Stimulated activated CD4-positive, alpha-beta T cell treated with anti-CD3 and anti-CD28 coated beads, Interleukin-1b, Interleukin-23, amount 100 ng/mL, for 24 hours (primary cell): Measurements from ENCODE around the gene YIPF4.
"Not testable (repeated sequence)": the region's sequence is repeated elsewhere in the genome, so short reads cannot be mapped to it uniquely, and the experiment has no call there.

Experiments used
- DNase-seq, 4 experiments: peaks; one replicate each; pipeline ENCODE4 v3.0.0-alpha.2; 2020; ENCODE audit warnings: low read depth in 4 of 4, low spot score in 1 of 4

Gene YIPF4

GRCh38 chr2:32277674-32278477 is at the start of gene YIPF4:
Gene YIPF4, plus strand, starts transcription at chr2:32277904. Its CDS starts 252 bp downstream, at chr2:32278156.
- DNase-seq: peak; percentile 64 to 77 (median 76)

DNA sequence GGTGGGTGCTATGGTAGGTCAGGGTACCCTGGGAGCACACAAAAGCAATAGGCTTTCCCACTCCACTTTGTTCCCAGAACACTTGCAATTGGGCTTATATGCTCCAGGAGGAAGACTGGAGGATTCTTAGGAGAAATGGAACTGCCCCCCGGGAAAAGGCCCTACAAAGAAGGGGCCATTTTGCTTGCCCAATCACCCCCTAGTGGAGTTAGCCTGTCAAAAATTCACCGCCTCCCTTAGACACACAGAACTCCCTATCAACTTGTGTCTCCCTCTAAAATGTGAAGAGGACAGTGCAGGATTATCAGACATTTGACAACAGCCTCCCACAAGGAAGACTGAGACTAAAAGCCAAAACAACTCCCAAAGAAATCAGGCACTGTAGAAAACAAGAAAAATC is 49.5 kb upstream of the YIPF4 start:
- DNase-seq: no peak

- DNase-seq: no peak
These were observed 48.1 kb upstream of the YIPF4 start for GRCh38 chr2:32229635-32230034.

- DNase-seq: no peak
These were observed 45.7 kb upstream of the YIPF4 start for GRCh38 chr2:32231959-32232358.

DNA sequence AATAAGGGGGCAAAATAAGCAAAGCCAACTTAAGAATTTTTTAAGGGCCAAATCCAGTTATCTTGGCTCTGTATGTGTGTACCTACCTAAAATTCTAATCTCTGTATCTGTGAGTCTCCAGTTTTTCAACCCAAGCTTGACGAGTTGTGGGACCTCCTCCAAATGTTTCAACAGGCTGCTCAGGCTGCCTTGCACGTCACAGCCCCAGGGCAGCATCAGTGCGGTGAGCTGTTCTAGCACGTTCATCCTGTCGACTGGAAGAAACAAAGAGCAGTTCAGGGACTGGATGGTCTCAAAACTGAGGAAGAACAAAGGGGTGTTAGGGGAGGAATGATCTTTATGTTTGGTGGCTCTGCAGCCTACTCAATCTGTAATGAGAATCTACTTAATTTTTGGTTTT is 42.4 kb upstream of the YIPF4 start:
- DNase-seq: no peak

GRCh38 chr2:32237488-32237887 is 40.2 kb upstream of the YIPF4 start:
- no peak for DNase-seq

DNA sequence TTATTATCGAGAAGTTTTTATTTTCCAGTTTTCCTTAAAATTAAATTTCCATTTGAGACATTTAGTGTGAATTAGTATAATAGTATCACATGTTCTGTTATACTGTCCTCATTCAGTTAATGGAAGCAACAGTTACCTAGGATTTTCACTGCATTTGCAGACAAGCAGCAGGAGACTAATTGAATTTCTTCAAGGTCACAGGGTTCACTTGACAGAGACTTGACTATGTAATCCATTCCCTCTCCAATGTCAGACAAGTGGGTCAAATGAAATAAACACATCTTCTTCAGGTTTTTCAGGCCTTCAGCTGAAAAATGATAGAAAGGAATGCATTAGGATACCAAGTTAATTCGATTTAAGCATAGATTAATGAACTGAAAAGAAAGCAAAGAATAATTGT is 39.7 kb upstream of the YIPF4 start:
- no peak for DNase-seq

DNA sequence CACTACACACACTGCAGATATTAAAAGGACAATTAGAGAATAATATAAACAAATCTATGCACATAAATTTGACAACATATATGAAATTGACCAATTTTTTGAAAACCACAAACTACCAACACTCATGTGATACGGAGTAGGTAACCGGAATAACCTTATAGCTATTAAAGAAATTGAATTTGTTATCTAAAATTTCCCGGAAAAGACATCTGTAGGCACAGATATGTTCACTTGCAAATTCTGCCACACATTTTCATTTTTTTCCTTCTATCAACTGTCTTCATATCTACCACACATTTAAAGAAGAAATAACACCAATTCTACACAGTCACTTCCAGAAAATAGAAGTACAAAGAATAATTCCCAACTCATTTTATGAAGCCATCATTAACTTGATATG is 35.4 kb upstream of the YIPF4 start:
- DNase-seq: no peak

DNA sequence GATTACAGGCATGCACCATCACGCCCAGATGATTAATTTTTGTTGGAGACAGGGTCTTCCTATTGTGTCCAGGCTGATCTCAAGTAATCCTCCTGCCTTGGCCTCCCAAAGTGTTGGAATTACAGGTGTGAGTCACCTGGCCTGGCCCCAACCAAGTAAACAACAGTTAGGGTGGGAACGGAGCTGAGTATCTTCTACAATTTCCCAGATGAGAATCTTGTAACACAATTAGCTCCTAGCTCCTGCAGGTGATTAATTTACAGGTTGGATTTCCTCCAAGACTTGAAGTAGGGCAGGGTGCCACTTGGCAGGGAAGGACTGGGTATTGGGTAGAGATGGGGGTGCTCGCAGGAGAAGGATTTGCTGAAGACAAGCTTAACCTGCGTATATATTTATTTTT is 30.8 kb upstream of the YIPF4 start:
- no peak for DNase-seq

DNA sequence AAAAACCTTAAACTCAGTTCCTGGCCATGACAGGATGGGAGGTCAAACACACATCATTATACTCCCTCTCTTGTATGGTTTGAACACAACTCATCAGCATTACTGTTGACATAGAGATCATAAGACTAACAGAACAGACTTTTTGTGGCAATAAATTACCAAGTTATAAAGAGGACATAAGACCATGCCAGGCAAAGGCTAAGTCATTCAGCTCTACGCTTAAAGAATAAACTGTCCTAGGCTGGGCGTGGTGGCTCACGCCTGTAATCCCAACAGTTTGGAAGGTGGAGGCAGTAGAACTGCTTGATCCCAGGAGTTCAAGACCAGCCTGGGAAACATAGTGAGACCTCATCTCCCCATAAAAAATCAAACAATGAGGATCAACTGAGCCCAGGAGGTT is 29.4 kb upstream of the YIPF4 start:
- DNase-seq: no peak

DNA sequence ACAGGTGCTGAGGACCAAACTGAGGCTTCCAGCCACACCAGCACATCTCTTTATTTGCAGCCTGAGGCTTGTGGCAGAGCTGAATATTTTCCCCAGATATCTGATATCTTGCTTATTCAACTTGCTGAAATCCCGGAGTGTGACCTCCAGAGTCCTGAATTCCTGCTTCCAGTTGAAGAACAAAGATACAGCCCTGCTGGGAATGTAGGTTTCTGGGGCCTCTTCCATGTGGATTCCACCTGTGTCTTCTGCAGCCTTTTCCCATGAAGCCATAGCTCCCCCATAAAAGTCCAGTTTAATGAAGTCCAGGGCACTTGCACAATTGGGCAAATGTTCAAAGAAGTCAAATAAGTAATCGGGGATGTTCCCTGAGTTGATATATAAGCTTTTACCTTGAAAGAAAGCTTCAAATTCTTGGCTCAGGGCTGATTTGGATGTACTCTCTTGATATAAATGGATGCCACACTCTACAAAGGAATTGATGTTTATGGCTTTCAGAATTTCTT is 27.9 kb upstream of the YIPF4 start:
- DNase-seq: no peak

- no peak for DNase-seq
These were observed 27.4 kb upstream of the YIPF4 start for GRCh38 chr2:32250290-32250689.

DNA sequence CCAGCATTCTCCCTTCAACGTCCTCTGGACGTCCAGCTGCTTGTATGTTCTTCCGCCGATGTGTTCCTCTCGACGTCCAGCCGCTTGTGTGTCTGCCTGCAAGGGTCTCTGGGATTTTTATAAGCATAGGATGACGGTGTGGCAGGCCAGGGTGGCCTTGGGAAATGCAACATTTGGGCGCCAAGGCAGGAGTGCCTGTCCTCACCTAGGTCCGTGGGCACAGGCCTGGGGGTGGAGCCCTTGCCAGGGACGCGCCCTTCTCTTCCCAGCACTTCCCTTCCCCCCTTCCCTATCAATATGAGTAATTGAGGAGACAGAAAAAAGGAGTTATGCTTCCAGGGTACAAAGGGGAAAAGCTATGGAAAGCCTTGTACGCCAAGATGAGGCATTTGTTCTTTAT is 19.5 kb upstream of the YIPF4 start:
- no peak for DNase-seq

DNA sequence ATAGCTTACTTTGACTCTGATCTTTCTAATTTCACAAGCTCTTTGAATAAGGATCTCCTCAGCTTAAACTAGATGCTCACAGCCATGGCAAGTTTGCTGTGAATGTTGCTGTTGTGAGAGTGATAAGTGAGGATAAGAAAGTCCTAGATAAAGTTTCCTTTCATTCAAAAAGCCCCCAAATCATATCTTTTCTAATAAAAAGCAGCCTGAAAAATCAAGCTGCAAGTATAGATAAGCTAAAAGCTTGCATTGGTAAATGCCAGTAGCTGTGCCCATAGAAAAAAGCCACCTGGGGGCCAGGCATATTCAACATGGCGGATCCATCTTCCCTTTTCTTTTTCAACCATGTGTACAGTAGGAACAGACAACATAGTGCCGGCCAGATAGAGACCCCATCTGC is 17.3 kb upstream of the YIPF4 start:
- DNase-seq: no peak

DNA sequence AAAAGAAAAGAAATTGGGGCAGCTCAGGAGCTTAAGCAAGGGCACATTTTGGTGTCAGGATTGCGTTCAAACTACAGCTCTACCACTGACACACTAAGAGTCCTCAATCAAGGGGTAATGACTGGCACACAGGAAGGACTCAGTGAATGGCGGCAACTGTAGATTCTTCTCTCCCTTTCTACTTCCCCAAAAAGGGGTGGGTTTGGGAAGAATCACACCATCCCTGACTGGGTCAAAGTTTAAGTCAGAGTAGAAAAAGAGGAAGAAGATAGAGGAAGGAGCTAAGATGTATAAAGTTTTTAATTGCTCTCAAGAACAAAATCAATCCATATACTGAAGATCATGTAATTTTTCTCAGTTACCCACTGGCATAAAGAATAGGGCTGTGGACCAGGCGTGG is 15.6 kb upstream of the YIPF4 start:
- DNase-seq: no peak

DNA sequence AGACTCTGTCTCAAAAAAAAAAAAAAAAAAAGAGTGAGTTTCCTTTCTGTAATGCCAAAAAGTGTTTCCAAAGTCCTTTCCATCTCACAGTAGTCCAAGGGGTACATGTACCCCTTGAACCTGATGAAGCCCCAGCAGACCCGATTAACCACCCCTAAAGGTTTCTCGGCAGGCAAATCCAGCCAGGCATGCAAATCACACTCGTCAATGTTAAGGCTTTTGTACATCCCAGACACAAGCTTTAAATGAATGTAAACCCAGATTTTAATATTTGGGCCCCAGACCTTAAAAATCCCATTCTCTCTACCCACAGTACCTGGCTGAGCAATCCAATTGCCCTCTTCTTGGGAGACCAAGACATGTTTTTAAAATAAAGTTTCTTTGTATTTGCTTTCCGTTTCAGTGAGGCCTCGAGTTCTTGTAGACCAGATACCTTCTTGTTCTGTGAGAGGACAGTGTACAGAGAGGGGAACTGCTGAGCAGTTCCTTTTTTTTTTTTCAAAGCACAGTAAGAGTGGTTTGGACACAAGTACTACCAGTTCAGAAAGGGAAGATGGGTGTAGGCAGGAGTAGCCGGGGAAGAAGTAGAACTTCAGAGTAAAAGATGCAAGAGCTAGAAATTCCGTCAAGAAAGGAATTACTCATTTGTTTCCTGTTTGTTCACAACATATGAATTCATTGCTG is 13.1 kb upstream of the YIPF4 start, which contains the start of gene NLRC4:
Gene NLRC4, minus strand, starts transcription at position 465 of the 684 bp plus-strand sequence. CDS start 8,111 bp downstream, outside the sequence.
- DNase-seq: no peak

DNA sequence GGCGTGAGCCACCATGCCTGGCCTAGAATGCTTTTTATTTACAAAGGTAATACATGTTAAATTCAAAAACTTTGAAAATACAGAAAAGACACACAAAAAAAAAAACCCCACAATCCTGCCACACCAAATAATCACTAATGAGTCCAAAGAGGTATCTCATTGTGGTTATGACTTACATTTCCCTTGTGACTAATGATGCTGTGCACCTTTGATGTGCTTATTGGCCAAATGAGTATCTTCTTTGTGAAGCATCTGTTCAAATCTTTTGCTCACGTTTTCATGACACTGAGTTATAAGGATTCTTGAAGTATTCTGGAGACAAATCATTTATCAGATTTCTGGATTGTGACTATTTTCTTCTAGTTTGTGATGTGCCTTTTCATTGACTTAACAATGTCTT is 6.6 kb upstream of the YIPF4 start:
- no peak for DNase-seq

- DNase-seq: no peak
These were observed 5.4 kb upstream of the YIPF4 start for GRCh38 chr2:32272279-32272678.

- no peak for DNase-seq
These were observed 3.4 kb upstream of the YIPF4 start for GRCh38 chr2:32274289-32274688.

- not testable (repeated sequence) for DNase-seq
These were observed 1.9 kb upstream of the YIPF4 start for GRCh38 chr2:32275790-32276189.

DNA sequence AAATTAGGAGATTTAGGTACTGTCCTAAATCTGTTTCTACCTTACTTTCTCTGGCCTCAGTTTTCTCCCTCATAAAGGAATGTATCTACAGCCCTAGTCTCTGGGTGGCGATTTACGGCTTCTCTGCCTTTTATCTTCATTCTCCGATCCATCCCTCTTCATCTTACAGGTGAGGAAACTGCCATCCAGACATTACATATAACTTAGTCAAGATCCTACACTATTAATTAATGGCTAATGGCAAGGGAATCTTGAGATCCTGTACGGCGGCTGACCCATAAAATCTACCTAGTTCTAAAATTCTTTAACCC is 386 bp upstream of the YIPF4 start:
- no peak for DNase-seq

- no peak for DNase-seq
These were observed 762 bp downstream of the YIPF4 start for GRCh38 chr2:32278478-32278853.

DNA sequence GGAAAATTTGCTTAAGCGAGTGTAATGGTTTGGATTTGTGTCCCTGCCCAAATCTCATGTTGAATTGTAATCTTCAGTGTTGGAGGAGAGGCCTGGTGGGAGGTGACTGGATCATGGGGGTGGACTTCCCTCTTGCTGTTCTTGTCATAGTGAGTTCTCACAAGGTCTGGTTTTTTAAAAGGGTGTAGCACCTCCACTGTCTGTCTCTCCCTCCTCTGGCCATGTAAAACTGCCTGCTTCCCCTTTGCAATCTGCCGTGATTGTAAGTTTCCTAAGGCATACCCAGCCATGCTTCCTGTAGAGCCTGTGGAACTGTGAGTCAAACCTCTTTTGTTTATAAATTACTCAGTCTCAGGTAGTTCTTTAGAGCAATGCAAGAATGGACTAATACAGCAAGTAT is 6.6 kb downstream of the YIPF4 start:
- DNase-seq: no peak
